Activated CD8-positive, alpha-beta memory T cell treated with anti-CD3 and anti-CD28 coated beads, Interleukin-2, amount 50 U/mL, for 4 hours (primary cell): ENCODE data around the gene SRGAP1.
"Not testable (repeated sequence)": the region's sequence is repeated elsewhere in the genome, so short reads cannot be mapped to it uniquely, and the experiment has no call there.

ENCODE experiments used
- DNase-seq: peaks from one replicate; pipeline ENCODE4 v3.0.0-alpha.2; 2020

Gene SRGAP1

DNA sequence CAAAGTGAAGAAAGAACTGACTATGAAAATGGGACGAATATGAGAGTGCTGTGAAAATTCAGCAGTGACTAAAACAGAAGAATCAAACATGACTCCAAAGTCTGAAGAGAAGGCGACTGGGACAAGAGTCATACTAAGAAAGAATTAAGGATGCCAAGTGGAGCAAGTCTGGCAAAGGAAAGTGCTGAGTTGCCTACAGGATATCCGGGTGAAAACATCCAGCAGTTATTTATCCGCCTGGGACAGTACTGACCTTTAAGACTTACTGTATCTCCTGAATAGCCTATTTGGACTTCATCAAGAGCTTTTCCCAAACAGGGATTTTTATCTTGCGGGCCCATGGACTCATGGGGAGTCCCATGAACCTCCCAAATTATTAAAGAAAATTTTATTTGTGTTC is 336.5 kb downstream of the SRGAP1 start:
- DNase-seq: no peak

DNA sequence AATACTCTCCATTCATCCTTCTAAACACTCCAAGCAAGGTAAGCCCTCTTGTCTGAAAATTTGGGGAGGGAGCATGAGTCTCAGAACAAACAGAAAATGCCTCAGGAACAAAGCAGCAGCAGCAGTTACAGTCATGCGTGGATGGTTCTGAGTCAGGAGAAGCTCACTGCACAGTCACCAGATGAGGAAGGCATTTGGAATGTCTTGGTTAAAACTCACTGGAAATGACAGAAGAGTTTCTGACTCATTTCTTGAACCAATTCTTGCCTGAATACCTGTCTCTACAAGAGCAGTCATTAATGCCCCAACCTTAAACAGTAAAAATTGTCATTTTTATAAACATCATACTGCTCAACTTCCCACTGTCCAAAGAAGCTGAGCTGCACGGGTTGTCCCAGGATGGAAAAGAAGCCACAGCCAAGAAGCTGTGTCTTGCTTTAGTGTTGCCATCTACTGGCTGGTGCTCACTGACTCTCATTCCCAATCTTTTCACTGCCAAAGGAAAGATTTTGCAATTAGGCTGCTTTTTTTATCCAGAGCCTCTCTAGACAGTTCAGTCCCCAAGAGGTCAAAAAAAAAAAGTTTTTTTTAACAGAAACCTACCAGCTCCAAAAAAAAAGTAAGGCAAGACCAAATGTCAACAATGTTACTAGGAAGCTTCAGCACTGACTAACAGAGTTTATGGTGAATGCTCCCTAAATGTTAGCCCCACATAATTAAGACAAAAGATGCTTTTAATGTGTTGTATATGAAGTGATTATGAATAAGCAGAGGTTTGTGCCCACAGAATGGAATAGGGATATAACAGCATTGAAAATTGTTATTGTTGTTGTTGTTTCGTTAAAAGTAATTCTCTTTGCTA is 337.2 kb downstream of the SRGAP1 start:
- no peak for DNase-seq

DNA sequence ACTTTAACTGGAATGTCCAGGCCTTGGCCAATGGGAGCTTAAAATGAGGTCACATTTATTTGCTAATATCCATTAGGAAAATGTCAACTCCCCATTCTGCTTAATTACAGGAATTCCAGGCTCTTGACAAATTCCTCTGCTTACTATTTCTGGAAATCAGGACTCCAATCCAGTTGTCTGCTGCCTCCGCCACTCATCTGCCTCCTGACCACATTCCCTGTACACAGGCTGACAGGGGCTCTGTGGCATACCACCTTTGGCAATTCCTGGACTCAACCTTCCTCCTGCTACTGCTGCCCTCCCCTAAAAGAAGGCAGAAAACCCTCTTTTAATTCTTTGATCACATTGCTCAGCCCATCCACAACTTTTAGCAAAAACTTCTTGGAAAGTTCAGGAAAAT is 339.7 kb downstream of the SRGAP1 start:
- no peak for DNase-seq

DNA sequence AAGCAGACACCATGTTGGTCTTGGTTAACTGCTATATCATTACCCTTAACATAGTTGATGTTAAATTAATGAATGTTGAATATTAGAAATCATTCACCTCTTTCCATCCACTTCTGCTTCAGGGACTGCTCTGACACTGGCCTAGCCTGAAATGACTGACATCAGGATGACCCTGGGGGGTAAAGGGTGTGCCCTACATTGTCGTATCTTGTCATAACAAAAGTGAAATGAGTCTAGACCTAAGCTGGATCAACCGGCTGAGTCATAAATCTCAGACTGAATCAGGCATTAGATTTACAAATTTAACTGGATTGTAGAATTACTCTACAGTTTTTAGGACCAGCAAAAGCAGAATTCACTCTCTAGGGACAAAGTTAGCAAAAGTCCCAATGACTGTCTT is 342.3 kb downstream of the SRGAP1 start:
- DNase-seq: no peak

DNA sequence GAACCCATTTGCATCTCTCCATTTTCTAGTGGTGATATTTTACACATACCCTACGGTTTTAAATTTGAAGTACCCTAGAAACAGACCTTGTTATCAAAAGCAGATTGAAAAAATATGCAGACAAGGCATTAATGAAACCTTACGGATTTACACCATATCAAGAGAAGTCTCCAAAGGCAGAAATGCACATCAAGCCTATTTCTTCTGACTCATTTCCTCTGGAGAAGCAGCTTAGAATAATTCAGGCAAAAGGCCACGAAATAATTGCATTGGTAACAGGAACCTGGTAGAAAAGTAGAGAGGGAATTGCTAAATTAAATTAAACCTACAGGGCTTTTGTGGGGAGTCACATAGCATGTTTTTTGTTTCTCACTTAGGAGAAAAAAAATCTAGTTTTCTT is 342.9 kb downstream of the SRGAP1 start:
- DNase-seq: no peak

DNA sequence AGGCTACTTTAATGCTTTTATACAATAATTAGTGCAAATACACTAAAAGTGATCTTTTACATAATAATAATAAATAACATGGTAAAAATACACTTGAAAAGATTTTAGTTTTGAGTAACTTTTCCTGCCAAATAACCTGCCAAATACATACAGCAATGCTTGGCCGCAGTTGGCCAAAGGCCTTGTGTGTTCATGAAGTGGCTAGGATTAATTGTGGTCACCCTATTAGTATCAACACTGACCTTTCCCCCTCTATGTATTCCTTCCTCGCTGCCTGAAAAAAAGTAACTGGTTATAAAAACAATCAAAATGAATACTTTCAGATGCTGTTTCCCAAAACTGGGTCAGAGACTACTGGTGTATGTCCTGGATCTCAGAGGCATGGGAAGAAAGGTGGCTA is 343.3 kb downstream of the SRGAP1 start:
- no peak for DNase-seq

DNA sequence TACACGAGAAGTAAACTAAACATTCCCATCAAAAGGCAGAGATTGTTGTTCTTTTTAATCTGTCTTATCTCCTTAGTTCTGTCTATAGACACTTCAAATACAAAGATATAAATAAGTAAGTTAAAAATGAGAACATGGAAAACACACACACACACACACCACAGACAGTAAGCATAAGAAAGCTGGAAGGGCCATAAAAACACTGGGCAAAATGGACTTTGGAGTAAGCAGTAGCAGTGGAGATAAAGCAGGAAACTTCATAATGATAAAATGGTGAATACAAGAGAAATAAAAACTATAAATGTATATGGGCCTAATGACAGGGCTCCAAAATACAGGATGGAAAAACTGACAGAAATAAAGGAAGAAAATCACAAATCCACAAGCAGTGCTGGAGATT is 345.0 kb downstream of the SRGAP1 start:
- no peak for DNase-seq

DNA sequence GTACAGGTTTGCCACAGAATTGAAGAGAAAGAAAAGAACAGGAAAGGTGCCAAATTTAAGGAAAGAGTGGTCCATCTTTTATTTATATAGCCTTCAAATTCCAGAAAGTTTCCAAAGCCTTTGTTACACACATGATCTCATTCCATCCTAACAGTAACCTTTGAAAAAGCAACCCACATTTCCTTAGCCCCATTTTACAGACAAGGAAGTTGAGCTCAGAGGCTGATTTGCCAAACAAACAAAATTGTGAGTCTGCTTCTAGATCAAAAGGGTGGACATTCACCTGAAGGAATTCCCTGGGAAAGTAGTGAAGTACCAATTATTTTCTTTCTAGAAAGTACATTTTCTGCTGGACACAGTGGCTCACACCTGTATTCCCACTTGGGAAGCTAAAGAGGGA is 345.6 kb downstream of the SRGAP1 start:
- DNase-seq: no peak

DNA sequence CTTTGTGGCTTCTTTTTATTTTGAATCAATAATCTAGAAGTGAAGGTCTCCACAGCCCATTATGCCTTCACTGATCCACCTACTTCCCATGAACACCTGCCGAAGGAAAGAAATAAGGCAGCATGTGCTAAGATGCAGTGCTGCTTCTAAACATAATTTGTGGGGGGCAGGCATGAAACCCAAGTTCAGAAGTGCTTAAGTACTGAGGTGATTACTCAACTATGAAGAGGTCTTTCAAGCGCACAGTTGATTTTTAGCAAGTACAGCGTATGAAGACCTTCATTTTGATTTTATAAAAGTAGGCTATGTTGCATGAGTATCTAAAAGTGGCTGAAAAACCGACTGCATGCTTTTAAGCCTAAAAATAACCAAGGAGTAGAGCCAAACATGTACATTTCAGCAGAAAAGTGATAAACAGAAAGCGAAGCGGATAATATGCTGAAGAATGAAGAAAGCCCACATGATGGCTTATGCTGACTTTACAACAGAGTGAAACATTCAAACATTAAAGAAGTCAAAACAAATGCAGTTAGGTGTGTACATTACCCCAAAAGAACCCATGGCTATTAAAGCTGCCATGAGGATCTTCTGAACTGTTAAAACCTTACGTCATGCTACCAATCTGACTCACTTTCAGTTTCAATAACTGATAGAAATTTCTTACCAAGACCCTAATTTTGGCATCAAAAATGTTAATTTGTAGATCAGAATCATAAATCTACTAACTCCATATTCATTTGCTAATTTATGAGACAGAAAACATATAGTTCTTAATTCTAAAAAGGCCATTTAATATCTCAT is 348.3 kb downstream of the SRGAP1 start:
- no peak for DNase-seq

DNA sequence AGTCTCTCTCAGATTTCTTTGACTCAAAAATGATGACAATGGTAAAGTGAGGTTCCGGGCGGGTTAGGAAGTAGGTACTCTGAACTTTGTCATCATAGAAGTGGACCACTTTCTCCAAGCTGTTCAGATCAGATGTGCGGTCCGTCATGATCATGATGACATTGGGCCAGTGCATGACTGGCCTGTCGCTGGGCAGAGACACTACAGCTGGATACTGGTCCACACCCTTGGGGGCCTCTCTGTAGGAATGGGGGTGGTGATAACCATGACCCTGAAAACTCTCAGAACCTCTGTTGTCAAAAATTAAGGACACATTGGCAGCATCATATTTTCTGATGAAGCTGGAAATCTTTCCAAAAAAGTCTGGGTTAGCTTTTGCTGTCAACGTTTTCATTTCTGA is 349.4 kb downstream of the SRGAP1 start:
- no peak for DNase-seq

DNA sequence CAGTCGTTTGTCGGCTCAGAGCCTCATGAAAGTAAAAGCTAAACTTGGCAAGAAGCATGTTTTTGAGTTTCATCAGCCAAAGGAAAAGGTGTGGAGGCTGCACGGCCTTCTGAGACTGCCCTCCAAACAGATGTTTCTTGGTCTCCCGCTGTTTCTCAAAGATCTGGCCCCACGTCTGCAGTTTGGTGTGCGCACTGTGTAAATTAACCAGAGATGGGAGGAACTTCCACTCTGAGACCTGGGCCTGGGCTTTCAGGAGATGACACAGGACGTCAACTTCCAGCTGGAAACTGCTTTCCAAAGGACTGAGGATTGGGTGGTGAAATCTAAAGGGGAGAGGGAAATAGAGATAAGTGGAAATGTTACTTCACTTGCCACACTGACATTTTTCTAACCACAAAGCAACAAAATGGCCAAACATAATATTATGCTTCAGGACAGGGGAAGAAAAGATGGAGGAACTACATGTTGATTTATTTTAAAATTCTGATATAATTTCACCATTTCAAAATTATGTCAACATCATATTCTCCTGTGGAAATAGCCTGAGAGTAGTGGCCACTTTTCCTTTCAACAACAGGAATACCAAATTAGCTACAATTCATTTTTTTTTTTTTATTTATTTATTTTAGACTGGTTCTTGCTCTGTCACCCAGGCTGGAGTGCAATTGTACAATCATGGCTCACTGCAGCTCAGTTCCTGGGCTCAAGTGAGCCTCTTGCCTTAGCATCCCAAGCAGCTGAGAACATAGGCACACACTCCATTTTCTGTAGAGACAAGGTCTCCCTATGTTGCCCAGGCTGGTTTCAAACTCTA is 350.0 kb downstream of the SRGAP1 start:
- no peak for DNase-seq

DNA sequence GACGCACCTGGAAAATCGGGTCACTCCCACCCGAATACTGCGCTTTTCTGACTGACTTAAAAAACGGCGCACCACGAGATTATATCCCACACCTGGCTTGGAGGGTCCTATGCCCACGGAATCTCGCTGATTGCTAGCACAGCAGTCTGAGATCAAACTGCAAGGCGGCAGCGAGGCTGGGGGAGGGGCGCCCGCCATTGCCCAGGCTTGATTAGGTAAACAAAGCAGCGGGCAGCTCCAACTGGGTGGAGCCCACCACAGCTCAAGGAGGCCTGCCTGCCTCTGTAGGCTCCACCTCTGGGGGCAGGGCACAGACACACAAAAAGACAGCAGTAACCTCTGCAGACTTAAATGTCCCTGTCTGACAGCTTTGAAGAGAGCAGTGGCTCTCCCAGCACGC is 351.3 kb downstream of the SRGAP1 start:
- not testable (repeated sequence) for DNase-seq

DNA sequence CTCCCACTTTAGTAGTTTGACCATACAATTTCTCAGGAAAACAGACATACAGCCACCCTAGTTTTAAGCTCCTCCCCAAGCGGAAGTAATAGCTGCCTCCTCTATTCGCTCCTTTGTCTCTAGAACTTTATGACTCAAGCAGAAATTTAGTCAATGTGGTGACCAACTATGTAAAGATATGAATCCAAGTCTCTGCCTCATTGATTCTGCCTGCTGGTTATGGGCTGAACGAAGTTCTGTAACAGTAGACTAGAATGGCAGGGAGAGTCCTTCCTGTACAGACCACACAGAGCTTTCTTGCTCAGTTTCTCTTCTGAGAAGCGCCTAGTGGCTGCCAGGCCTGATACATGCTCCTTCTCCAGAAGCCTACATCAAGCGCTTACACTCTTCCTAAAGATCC is 358.5 kb downstream of the SRGAP1 start:
- DNase-seq: no peak

DNA sequence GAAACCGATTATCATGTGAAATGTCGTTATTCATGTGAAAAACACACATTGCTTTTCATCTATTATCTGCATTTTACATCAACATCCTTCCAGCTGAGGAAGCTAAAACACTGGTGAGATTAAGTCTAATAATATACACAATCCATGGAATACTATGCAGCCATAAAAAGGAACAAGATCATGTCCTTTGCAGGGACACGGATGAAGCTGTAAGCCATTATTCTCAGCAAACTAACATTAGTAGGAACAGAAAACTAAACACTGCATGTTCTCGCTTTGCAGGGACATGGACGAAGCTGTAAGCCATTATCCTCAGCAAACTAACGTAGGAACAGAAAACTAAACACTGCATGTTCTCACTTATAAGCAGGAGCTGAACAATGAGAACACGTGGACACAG is 359.3 kb downstream of the SRGAP1 start:
- DNase-seq: no peak

DNA sequence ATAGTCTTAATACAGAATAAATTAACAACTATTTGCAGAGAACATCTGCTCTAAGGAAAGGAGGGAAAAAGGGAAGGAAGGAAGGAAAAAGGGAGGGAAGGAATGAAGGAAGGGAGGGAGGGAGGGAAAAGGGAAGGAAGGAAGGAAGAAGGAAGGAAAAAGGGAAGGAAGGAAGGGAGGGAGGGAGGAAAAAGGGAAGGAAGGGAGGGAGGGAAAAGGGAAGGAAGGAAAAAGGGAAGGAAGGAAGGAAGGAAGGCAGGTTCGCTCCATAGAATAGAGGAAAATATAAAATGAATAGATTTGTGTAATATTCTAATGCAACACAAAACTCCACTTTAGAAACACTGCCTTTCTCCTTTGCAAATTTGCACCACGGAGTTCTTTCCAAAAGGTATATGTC is 361.0 kb downstream of the SRGAP1 start:
- DNase-seq: no peak

DNA sequence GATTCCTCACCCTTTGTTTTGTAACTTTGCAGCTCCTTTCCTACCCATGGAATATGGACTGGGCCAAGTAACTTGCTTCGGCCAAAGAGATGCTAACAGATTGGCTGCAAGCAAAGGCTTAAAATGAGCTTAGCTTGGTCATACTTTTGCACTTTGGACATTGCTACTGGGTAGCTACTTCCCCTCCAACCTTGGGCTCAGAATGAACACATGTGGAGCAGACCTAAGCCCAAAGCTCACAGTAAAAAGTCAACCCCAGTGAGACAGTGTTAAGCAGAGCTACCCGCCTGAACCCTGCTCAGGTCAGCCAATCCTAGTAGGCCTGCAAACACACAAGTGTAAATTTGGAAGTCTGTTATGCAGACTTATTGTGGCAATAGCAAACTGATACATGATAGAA is 363.0 kb downstream of the SRGAP1 start:
- no peak for DNase-seq
